ENCODE measurements around the gene HSD17B12.

Gene HSD17B12

GRCh38 chr11:43823851-43824250 is 143.3 kb downstream of the HSD17B12 start:
- ATAC-seq: no peak

GRCh38 chr11:43825217-43825816 is 144.8 kb downstream of the HSD17B12 start:
- Mint-ChIP-seq H3K27me3 (no peaks in the 10 kb centered on the region), H3K27ac (no peak overlapping the region), H3K36me3 (ENCODE audit: low read depth) (peaks cover 23% of the 10 kb centered on the region), H3K4me1 (peaks cover 5% of the 10 kb centered on the region), H3K9me3 (no peaks in the 10 kb centered on the region), H3K4me3 (no peak overlapping the region)
- no peak for ATAC-seq
- DNase-seq: peak; percentile 10

More at GRCh38 chr11:43823851-43824250, 143.3 kb downstream of the HSD17B12 start:
- Mint-ChIP-seq H3K4me3 (no peak overlapping the region), H3K36me3 (ENCODE audit: low read depth) (peaks cover 25% of the 10 kb centered on the region), H3K4me1 (peaks cover 1% of the 10 kb centered on the region), H3K27me3 (no peaks in the 10 kb centered on the region), H3K9me3 (no peaks in the 10 kb centered on the region), H3K27ac (no peak overlapping the region)
- no peak for DNase-seq

DNA sequence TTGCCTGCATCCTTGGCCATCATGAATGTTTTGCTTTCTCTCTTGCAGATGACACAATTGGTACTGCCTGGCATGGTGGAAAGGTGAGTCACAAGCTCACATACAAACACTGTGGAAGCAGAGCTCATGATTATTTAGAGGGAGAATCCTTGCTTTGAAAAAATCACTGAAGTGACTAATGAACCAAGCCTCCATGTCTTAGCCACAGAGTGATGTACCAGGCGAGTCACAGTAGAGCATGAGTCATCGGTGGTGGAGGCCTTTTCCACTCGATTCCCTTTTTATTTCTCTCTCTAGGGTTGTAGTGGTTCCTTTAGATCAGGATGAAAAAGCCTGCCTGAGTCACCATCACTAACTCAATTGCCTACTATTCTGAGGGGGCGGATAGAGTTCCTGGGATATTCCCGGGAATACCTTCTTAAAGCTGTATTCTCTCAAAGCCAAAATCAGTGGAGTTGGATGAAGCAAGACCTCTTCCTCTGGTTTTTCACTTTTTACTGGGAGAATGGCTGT is 150.4 kb downstream of the HSD17B12 start:
- Mint-ChIP-seq H3K27ac (peak overlapping the region; percentile 65), H3K9me3 (no peaks in the 10 kb centered on the region), H3K27me3 (no peaks in the 10 kb centered on the region), H3K4me1 (peaks cover 19% of the 10 kb centered on the region), H3K4me3 (peak overlapping the region; percentile 21), H3K36me3 (ENCODE audit: low read depth) (peaks cover 11% of the 10 kb centered on the region)
- peak; percentile 43 for DNase-seq
- peak; percentile 100 for ATAC-seq

- no peak overlapping the region for H3K27ac Mint-ChIP-seq
- DNase-seq: no peak
- no peak overlapping the region for H3K4me3 Mint-ChIP-seq
- no peak for ATAC-seq
- H3K27me3 Mint-ChIP-seq: no peaks in the 10 kb centered on the region
- no peaks in the 10 kb centered on the region for H3K9me3 Mint-ChIP-seq
- peaks cover 15% of the 10 kb centered on the region for H3K36me3 Mint-ChIP-seq (ENCODE audit: low read depth)
- H3K4me1 Mint-ChIP-seq: peaks cover 19% of the 10 kb centered on the region
These were observed 152.0 kb downstream of the HSD17B12 start for GRCh38 chr11:43832536-43832935.

DNA sequence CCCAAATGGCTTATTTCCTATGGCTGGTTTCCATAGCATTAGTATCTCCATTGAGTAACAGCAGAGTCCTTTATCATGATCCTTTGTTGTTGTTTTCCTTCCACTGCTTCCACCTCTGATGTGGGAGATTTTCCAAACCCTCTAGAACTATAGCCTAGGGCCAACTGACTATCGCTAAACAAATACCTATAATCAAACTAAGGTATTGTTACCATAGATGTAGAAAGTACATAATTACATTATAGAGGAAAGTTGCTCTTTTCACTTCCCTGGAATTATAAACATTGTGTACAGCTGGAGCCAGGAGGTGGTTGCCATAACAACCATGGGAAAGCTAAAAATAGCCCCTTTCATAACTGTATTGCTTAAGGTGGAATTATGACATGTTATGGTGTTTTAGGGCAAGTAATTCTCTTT is 153.1 kb downstream of the HSD17B12 start:
- Mint-ChIP-seq H3K9me3 (no peaks in the 10 kb centered on the region), H3K27me3 (no peaks in the 10 kb centered on the region), H3K4me3 (no peak overlapping the region), H3K4me1 (peaks cover 19% of the 10 kb centered on the region), H3K27ac (no peak overlapping the region), H3K36me3 (ENCODE audit: low read depth) (peaks cover 17% of the 10 kb centered on the region)
- DNase-seq (no peak), ATAC-seq (no peak)

DNA sequence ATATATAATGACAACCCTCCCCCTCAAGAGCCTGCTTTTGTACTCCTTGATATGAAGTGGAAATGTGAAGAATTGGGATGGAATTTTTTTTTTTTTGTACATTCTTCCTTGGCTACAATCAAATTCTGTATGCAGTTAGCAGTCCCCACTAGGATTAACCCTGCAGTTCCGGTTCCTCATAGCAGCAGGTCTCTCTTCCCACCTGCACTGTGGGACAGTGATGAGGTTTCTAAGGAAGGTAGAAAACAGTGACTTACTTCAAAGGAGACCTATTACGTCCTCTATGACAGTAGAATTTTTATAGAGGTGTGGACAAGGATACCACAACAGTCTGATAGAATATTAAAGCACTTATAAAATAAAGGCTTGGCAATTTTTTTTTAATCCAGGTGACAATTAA is 153.7 kb downstream of the HSD17B12 start:
- H3K4me3 Mint-ChIP-seq: no peak overlapping the region
- no peaks in the 10 kb centered on the region for H3K27me3 Mint-ChIP-seq
- no peaks in the 10 kb centered on the region for H3K9me3 Mint-ChIP-seq
- DNase-seq (no peak), ATAC-seq (no peak)
- no peak overlapping the region for H3K27ac Mint-ChIP-seq
- peaks cover 19% of the 10 kb centered on the region for H3K4me1 Mint-ChIP-seq
- peaks cover 22% of the 10 kb centered on the region for H3K36me3 Mint-ChIP-seq (ENCODE audit: low read depth)

- no peak for DNase-seq
- Mint-ChIP-seq H3K36me3 (ENCODE audit: low read depth) (peaks cover 24% of the 10 kb centered on the region), H3K4me3 (no peak overlapping the region), H3K9me3 (no peaks in the 10 kb centered on the region), H3K4me1 (peaks cover 17% of the 10 kb centered on the region), H3K27me3 (no peaks in the 10 kb centered on the region), H3K27ac (no peak overlapping the region)
- no peak for ATAC-seq
These were observed 154.6 kb downstream of the HSD17B12 start for GRCh38 chr11:43835104-43835503.

DNA sequence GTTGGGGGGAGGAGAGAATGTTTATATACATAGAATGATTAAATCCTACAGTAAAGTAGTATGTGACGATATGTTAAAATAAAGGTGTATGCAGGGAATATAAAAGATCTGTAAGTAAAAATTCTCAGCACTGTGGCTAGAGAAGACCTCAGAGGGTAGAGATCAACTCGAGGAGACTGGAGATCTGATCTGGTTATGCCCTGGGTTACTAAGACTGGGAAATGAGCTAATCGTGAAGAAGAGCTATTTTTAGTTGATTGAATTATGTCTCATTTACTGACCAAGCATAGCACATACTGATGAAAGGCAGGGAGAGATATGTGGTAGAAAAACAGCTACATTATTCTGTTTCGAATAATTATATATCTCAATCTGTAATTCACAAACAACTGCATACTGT is 157.3 kb downstream of the HSD17B12 start:
- no peaks in the 10 kb centered on the region for H3K4me1 Mint-ChIP-seq
- DNase-seq: no peak
- H3K9me3 Mint-ChIP-seq: no peaks in the 10 kb centered on the region
- ATAC-seq: no peak
- H3K36me3 Mint-ChIP-seq (ENCODE audit: low read depth): peaks cover 32% of the 10 kb centered on the region
- H3K27ac Mint-ChIP-seq: no peak overlapping the region
- H3K4me3 Mint-ChIP-seq: no peak overlapping the region
- no peaks in the 10 kb centered on the region for H3K27me3 Mint-ChIP-seq

DNA sequence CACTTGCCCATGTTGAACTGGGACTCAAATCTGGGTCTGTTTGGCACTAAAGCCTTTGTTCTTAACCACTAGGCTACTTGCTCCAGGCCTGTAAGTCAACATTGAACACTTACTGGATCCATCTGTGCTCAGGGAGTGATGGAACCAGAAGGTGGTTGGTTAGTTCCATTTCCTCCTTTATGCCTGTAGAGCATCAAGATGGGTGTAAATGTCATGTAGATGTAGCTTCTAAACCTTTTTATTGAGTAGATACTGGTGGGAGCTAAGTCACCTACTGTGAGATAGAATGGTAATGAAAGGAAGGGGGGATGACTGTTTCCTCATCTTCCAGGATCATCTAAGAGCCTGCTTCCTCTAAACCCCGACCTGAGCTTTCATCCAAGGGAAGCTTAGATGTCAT is 161.5 kb downstream of the HSD17B12 start:
- DNase-seq: no peak
- Mint-ChIP-seq H3K4me3 (no peak overlapping the region), H3K9me3 (no peaks in the 10 kb centered on the region), H3K4me1 (no peaks in the 10 kb centered on the region), H3K27ac (no peak overlapping the region), H3K36me3 (ENCODE audit: low read depth) (peaks cover 34% of the 10 kb centered on the region), H3K27me3 (no peaks in the 10 kb centered on the region)
- no peak for ATAC-seq

DNA sequence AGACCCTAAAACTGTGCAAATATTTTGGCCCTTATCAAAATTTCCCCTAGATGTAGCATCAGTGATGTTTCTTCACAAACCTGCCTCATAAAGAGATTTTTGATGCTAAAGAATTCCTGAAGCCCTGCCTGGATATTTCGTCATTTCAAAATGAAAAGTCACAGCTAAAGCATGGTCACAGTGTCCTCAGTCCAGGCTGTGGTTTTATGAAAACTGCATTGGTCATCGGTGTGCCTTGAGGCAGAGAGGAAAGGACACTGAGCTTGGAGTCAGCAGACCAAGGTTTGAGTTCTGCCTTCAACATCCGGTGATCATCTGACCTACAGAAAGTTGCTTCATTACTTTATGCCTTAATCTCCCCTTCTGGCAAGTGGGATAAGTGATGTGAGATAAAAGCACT is 165.3 kb downstream of the HSD17B12 start:
- no peak overlapping the region for H3K27ac Mint-ChIP-seq
- H3K27me3 Mint-ChIP-seq: no peaks in the 10 kb centered on the region
- no peak for ATAC-seq
- no peaks in the 10 kb centered on the region for H3K4me1 Mint-ChIP-seq
- DNase-seq: no peak
- H3K9me3 Mint-ChIP-seq: no peaks in the 10 kb centered on the region
- H3K36me3 Mint-ChIP-seq (ENCODE audit: low read depth): peaks cover 17% of the 10 kb centered on the region
- H3K4me3 Mint-ChIP-seq: no peak overlapping the region

DNA sequence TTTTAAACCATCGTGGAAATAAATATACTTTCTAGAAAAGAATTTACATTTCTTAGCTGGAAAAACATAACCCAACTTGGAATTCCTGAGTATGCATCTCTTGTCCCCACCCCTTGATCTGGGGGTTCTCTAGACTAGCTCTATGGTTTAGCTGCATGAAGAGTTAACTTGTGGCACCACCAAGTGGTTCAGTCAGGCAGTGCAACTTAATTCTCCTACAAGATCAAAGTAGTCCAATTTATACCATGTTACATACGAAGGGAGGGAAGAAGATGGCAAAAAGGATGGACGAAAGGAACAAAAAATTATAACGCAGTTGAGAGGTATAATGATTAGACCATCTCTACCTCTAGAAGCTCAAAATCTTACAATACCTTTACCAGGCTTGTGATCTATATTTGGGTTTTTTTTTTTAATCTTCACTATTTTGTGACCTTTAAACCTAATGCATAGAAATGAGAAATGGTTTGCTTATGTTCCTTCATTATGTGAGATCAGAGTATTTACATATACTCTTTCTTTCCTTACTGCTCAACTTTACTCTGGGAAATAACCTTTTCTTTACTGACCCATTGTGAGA is 171.6 kb downstream of the HSD17B12 start:
- Mint-ChIP-seq H3K4me1 (no peaks in the 10 kb centered on the region), H3K27me3 (no peaks in the 10 kb centered on the region), H3K9me3 (no peaks in the 10 kb centered on the region), H3K27ac (no peak overlapping the region), H3K36me3 (ENCODE audit: low read depth) (peaks cover 13% of the 10 kb centered on the region), H3K4me3 (no peak overlapping the region)
- ATAC-seq (peak; percentile 82), DNase-seq (peak; percentile 64)

- H3K4me3 Mint-ChIP-seq: no peak overlapping the region
These were observed 173.2 kb downstream of the HSD17B12 start for GRCh38 chr11:43853781-43854180.

DNA sequence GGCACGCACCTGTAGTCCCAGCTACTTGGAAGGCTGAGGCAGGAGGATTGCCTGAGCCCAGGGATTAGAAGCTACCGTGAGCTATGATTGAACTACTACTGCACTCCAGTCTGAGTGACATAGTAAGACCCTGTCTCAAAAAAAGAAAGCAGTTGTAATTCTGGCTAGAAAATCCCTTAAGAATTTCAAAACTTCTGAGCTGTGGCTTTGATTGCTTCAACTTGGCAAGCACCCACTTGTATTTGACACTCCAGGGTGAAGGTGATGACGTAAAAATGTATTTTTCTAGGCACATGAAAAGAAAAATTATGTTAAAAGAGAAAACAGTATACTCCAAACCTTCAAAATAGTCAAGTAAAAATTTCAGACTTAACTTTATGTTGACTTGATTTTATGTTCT is 176.5 kb downstream of the HSD17B12 start:
- DNase-seq (no peak), ATAC-seq (no peak)
- H3K4me3 Mint-ChIP-seq: no peak overlapping the region
- peaks cover 7% of the 10 kb centered on the region for H3K9me3 Mint-ChIP-seq
- peaks cover 20% of the 10 kb centered on the region for H3K36me3 Mint-ChIP-seq (ENCODE audit: low read depth)
- H3K27me3 Mint-ChIP-seq: no peaks in the 10 kb centered on the region
- no peaks in the 10 kb centered on the region for H3K4me1 Mint-ChIP-seq
- H3K27ac Mint-ChIP-seq: no peak overlapping the region

More at GRCh38 chr11:43853781-43854180, 173.2 kb downstream of the HSD17B12 start:
- no peak for ATAC-seq
- H3K36me3 Mint-ChIP-seq (ENCODE audit: low read depth): peaks cover 13% of the 10 kb centered on the region
- H3K4me1 Mint-ChIP-seq: no peaks in the 10 kb centered on the region
- no peaks in the 10 kb centered on the region for H3K9me3 Mint-ChIP-seq
- no peak overlapping the region for H3K27ac Mint-ChIP-seq
- no peak for DNase-seq
- H3K27me3 Mint-ChIP-seq: no peaks in the 10 kb centered on the region

- H3K9me3 Mint-ChIP-seq: peaks cover 10% of the 10 kb centered on the region
- no peak overlapping the region for H3K4me3 Mint-ChIP-seq
- ATAC-seq (no peak), DNase-seq (no peak)
- H3K27me3 Mint-ChIP-seq: peaks cover 12% of the 10 kb centered on the region
- H3K4me1 Mint-ChIP-seq: peaks cover 7% of the 10 kb centered on the region
- H3K27ac Mint-ChIP-seq: no peak overlapping the region
- H3K36me3 Mint-ChIP-seq (ENCODE audit: low read depth): peaks cover 7% of the 10 kb centered on the region
These were observed 180.6 kb downstream of the HSD17B12 start for GRCh38 chr11:43861141-43861540.

DNA sequence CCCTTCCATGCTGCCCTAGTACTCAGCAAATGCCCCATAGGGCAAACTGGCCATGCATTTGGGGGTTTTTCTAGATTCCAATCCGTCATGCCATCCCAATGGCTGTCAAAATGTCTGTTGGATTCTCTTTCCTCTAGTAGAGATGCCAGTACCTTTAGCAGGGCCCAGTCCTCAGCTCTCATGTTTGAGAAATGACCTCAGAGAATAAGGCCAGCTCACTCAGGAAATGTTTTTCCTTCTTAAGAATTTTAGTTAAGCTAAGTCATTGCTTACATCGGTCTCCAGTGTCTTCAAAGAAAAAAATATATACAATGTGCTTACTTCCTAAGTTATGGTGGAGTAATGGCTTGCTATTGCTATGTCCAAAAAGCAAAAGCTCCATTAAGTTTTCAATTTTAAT is 186.0 kb downstream of the HSD17B12 start:
- H3K27me3 Mint-ChIP-seq: peaks cover 28% of the 10 kb centered on the region
- peaks cover 34% of the 10 kb centered on the region for H3K4me1 Mint-ChIP-seq
- DNase-seq (no peak), ATAC-seq (no peak)
- H3K27ac Mint-ChIP-seq: no peak overlapping the region
- no peak overlapping the region for H3K4me3 Mint-ChIP-seq
- peaks cover 2% of the 10 kb centered on the region for H3K36me3 Mint-ChIP-seq (ENCODE audit: low read depth)
- peaks cover 7% of the 10 kb centered on the region for H3K9me3 Mint-ChIP-seq
